ENCODE data around the gene ZBTB7C.
"Not testable (repeated sequence)": the region's sequence is repeated elsewhere in the genome, so short reads cannot be mapped to it uniquely, and the experiment has no call there.

Gene ZBTB7C

GRCh38 chr18:48450685-48451084 is 41.5 kb upstream of the ZBTB7C start:
- DNase-seq (ENCODE audit: low read depth), result no peak
- no peak for TF ChIP-seq CTCF (IDR thresholded peaks at IDR 0.05; ENCODE audit: low read length, missing control alignments)
- no peak overlapping the region for H3K4me3 ChIP-seq (replicated peaks; ENCODE audit: low read depth, low read length)

GRCh38 chr18:48446582-48447225 is 37.5 kb upstream of the ZBTB7C start:
- TF ChIP-seq CTCF (IDR thresholded peaks at IDR 0.05; ENCODE audit: low read length, missing control alignments), result peak; percentile 94
- peak; percentile 80 for DNase-seq (ENCODE audit: low read depth)
- no peak overlapping the region for H3K4me3 ChIP-seq (replicated peaks; ENCODE audit: low read depth, low read length)

- peak; percentile 98 for TF ChIP-seq CTCF (IDR thresholded peaks at IDR 0.05; ENCODE audit: low read length, missing control alignments)
- H3K4me3 ChIP-seq (replicated peaks; ENCODE audit: low read depth, low read length), result no peak overlapping the region
Measured at GRCh38 chr18:48445540-48445939, 36.4 kb upstream of the ZBTB7C start.

GRCh38 chr18:48442761-48443160 is 33.6 kb upstream of the ZBTB7C start:
- TF ChIP-seq CTCF (IDR thresholded peaks at IDR 0.05; ENCODE audit: low read length, missing control alignments), result no peak
- no peak for DNase-seq (ENCODE audit: low read depth)
- H3K4me3 ChIP-seq (replicated peaks; ENCODE audit: low read depth, low read length), result no peak overlapping the region

More at GRCh38 chr18:48445540-48445939, 36.4 kb upstream of the ZBTB7C start:
- DNase-seq (ENCODE audit: low read depth), result peak; percentile 90

GRCh38 chr18:48441405-48441881 is 32.3 kb upstream of the ZBTB7C start:
- TF ChIP-seq CTCF (IDR thresholded peaks at IDR 0.05; ENCODE audit: low read length, missing control alignments), result no peak
- peak; percentile 16 for DNase-seq (ENCODE audit: low read depth)

GRCh38 chr18:48440924-48441323 is 31.7 kb upstream of the ZBTB7C start:
- no peak overlapping the region for H3K4me3 ChIP-seq (replicated peaks; ENCODE audit: low read depth, low read length)
- DNase-seq (ENCODE audit: low read depth), result no peak
- no peak for TF ChIP-seq CTCF (IDR thresholded peaks at IDR 0.05; ENCODE audit: low read length, missing control alignments)

More at GRCh38 chr18:48441405-48441881, 32.3 kb upstream of the ZBTB7C start:
- H3K4me3 ChIP-seq (replicated peaks; ENCODE audit: low read depth, low read length), result no peak overlapping the region

- no peak for DNase-seq (ENCODE audit: low read depth)
- no peak for TF ChIP-seq CTCF (IDR thresholded peaks at IDR 0.05; ENCODE audit: low read length, missing control alignments)
- no peak overlapping the region for H3K4me3 ChIP-seq (replicated peaks; ENCODE audit: low read depth, low read length)
Measured at GRCh38 chr18:48436907-48437306, 27.7 kb upstream of the ZBTB7C start.

- not testable (repeated sequence) for DNase-seq (ENCODE audit: low read depth); H3K4me3 ChIP-seq (replicated peaks; ENCODE audit: low read depth, low read length)
Measured at GRCh38 chr18:48434382-48434781, 25.2 kb upstream of the ZBTB7C start.

All from fibroblast of pulmonary artery (primary cell).